ENCODE measurements around the gene CDK14. TPM values are rescaled to one million over a fixed set of nuclear protein-coding genes. Genes with fewer than 3 reads are reported as not detected.
A peak's percentile ranks its signal among the peaks of the same experiment; 100 is the strongest.

The CDK14 gene
- total RNA-seq, 1 donor: 39.1 TPM

DNA sequence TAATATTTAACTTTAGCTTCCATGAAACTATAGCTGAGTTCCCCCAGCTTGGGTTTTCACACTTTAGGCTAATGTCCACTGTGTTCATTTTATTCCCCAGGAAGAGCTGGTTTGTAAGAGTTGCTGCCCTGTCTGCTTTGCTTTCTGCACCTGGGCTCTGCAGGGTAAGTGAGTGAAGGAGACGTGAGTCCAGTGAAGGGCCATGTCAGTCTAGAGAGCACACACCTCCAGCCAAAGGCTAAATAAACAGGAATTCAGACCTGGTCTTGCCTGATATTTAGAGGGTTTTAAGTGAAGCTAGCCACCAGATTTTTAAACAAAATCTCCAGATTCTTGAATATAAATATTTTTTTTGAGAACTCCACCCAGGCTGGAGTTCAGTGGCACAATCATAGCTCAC lies 643.7 kb downstream of the CDK14 start:
- H3K4me2 ChIP-seq (ENCODE audit: insufficient read depth, low read length): peak overlapping the region; percentile 45
- no peak overlapping the region for H3K27ac ChIP-seq (ENCODE audit: low read depth, low read length)
- no peaks in the 10 kb centered on the region for H3K36me3 ChIP-seq (ENCODE audit: insufficient read depth, low read length)
- no peaks in the 10 kb centered on the region for H3K9me3 ChIP-seq (ENCODE audit: low read depth, low read length)
- no peaks in the 10 kb centered on the region for H3K27me3 ChIP-seq (ENCODE audit: insufficient read depth, low read length)
- H3K79me2 ChIP-seq (ENCODE audit: insufficient read depth, low read length): no peaks in the 10 kb centered on the region
- TF ChIP-seq, protein P1, sequence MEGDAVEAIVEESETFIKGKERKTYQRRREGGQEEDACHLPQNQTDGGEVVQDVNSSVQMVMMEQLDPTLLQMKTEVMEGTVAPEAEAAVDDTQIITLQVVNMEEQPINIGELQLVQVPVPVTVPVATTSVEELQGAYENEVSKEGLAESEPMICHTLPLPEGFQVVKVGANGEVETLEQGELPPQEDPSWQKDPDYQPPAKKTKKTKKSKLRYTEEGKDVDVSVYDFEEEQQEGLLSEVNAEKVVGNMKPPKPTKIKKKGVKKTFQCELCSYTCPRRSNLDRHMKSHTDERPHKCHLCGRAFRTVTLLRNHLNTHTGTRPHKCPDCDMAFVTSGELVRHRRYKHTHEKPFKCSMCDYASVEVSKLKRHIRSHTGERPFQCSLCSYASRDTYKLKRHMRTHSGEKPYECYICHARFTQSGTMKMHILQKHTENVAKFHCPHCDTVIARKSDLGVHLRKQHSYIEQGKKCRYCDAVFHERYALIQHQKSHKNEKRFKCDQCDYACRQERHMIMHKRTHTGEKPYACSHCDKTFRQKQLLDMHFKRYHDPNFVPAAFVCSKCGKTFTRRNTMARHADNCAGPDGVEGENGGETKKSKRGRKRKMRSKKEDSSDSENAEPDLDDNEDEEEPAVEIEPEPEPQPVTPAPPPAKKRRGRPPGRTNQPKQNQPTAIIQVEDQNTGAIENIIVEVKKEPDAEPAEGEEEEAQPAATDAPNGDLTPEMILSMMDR (IDR thresholded peaks at IDR 0.05; ENCODE audit: extremely low read depth, low read depth, low read length): no peak
- H3K4me3 ChIP-seq (ENCODE audit: insufficient read depth, low read length): no peak overlapping the region
- no peaks in the 10 kb centered on the region for H4K20me1 ChIP-seq (ENCODE audit: insufficient read depth, low read length)
- peaks cover 34% of the 10 kb centered on the region for H3K4me1 ChIP-seq (ENCODE audit: insufficient read depth, low read length)
- DNase-seq (ENCODE audit: insufficient read length, low spot score, missing footprints): no peak
- peak overlapping the region; percentile 11 for H2AFZ ChIP-seq (ENCODE audit: low read length)

DNA sequence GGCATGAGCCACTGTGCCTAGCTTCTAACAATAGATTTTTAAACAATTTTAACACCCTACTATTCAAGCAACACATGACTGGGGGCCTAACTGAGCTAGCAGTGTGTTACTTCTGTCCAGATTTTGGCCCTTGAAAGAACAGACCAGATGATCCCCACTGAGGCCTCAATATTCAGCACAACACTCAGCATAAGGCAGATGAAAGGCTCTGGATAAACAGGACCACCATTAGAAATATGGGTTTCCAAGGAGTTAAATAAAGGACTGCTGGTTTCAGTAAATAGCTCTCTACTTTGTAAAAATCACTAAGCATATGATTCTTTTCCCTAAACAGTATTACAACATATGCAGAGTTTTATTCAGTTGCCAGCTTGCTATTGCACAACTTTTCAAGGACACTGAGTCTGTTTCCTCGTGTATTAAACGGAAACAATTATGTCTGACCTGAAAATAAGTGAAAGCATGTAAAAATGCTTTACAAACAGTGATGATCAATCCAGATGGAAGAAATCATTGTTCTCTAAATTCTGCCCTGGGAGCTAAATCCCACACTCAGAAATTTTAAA lies 644.3 kb downstream of the CDK14 start:
- TF ChIP-seq, protein P1 (IDR thresholded peaks at IDR 0.05; ENCODE audit: extremely low read depth, low read depth, low read length): no peak
- peak overlapping the region; percentile 16 for H3K4me2 ChIP-seq (ENCODE audit: insufficient read depth, low read length)
- H3K4me1 ChIP-seq (ENCODE audit: insufficient read depth, low read length): peaks cover 34% of the 10 kb centered on the region
- no peak for DNase-seq (ENCODE audit: insufficient read length, low spot score, missing footprints)
- no peaks in the 10 kb centered on the region for H3K79me2 ChIP-seq (ENCODE audit: insufficient read depth, low read length)
- H4K20me1 ChIP-seq (ENCODE audit: insufficient read depth, low read length): no peaks in the 10 kb centered on the region
- H2AFZ ChIP-seq (ENCODE audit: low read length): peak overlapping the region; percentile 72
- no peak overlapping the region for H3K4me3 ChIP-seq (ENCODE audit: insufficient read depth, low read length)
- H3K27me3 ChIP-seq (ENCODE audit: insufficient read depth, low read length): no peaks in the 10 kb centered on the region
- H3K27ac ChIP-seq (ENCODE audit: low read depth, low read length): no peak overlapping the region
- H3K36me3 ChIP-seq (ENCODE audit: insufficient read depth, low read length): no peaks in the 10 kb centered on the region
- no peaks in the 10 kb centered on the region for H3K9me3 ChIP-seq (ENCODE audit: low read depth, low read length)

DNA sequence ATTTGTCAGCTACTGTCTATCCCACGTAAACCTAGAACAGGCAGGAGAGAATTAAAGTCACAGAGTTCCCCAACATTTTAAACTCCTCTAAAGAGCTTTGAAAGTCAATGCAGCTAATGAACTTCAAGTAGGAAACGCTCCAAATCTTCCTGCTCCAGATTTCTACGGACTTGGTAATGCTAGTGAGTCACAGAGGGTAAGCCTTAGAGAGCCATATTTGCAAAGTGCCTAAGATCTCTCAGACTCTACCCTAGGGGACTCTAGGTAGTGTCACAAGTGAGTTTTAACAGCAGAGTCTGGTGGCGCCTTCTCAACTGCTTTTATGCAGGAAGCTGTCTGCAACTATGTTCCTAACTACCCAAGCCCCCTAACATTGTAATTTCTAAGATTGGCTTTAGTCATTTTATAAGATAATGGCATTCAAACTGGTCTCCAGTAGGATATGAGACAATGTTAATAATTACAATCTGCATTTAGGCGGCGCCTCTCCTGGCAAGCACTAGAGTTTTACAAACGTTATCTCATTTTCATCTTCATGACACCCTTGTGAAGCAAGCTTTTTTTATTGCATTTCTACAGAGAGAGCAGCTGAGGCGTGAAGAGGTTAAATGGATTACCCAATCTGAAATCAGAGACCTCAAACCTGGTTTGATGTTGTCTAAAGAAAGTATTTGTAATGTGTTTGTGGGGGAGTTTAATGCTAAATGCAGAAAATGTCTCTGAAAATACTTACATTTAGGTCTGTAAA lies 646.1 kb downstream of the CDK14 start:
- peak; percentile 69 for DNase-seq (ENCODE audit: insufficient read length, low spot score, missing footprints)
- Histone ChIP-seq H4K20me1 (ENCODE audit: insufficient read depth, low read length) (no peaks in the 10 kb centered on the region), H3K4me2 (ENCODE audit: insufficient read depth, low read length) (no peak overlapping the region), H3K27ac (ENCODE audit: low read depth, low read length) (no peak overlapping the region), H3K27me3 (ENCODE audit: insufficient read depth, low read length) (no peaks in the 10 kb centered on the region), H3K4me3 (ENCODE audit: insufficient read depth, low read length) (no peak overlapping the region), H3K9me3 (ENCODE audit: low read depth, low read length) (no peaks in the 10 kb centered on the region), H3K36me3 (ENCODE audit: insufficient read depth, low read length) (no peaks in the 10 kb centered on the region), H2AFZ (ENCODE audit: low read length) (no peak overlapping the region), H3K4me1 (ENCODE audit: insufficient read depth, low read length) (peaks cover 34% of the 10 kb centered on the region), H3K79me2 (ENCODE audit: insufficient read depth, low read length) (no peaks in the 10 kb centered on the region)
- TF ChIP-seq, protein P1 (IDR thresholded peaks at IDR 0.05; ENCODE audit: extremely low read depth, low read depth, low read length): no peak

DNA sequence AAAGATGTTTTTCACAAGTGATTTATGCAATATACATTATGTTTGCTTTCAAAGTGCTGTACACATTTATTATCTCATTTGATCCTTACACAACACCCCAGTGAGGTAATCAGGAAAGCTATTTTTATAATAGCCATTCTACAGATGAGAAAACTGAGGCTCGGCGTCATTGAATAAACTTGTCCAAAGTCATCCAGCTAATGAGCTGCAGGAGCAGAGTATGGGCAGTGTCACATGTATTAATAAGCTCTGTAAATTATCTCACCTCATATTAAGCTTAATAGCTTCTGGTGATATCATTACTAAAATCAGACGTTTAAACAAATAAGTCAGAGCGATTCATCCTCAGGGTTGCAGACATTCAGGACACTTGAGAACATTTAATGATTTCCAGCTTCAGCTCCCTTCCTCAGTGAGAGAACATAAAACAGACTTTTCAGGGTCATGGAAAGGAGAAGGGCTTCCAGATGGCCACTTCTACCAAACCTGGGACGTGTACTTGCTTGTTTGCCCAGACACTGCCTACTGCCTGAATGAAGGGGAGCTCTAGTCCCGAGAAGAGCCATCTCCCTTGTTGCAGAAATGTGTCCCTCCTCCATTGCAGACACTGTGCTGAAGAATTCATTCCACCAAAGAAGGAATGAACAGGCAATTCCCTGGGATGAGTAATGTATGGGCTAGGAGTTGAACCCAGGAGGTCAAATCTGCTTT lies 647.6 kb downstream of the CDK14 start:
- DNase-seq (ENCODE audit: insufficient read length, low spot score, missing footprints): no peak
- H3K27ac ChIP-seq (ENCODE audit: low read depth, low read length): no peak overlapping the region
- peak overlapping the region; percentile 69 for H2AFZ ChIP-seq (ENCODE audit: low read length)
- no peaks in the 10 kb centered on the region for H3K9me3 ChIP-seq (ENCODE audit: low read depth, low read length)
- H4K20me1 ChIP-seq (ENCODE audit: insufficient read depth, low read length): no peaks in the 10 kb centered on the region
- TF ChIP-seq, protein P1 (IDR thresholded peaks at IDR 0.05; ENCODE audit: extremely low read depth, low read depth, low read length): no peak
- H3K36me3 ChIP-seq (ENCODE audit: insufficient read depth, low read length): no peaks in the 10 kb centered on the region
- no peaks in the 10 kb centered on the region for H3K27me3 ChIP-seq (ENCODE audit: insufficient read depth, low read length)
- H3K4me2 ChIP-seq (ENCODE audit: insufficient read depth, low read length): peak overlapping the region; percentile 64
- peaks cover 35% of the 10 kb centered on the region for H3K4me1 ChIP-seq (ENCODE audit: insufficient read depth, low read length)
- H3K79me2 ChIP-seq (ENCODE audit: insufficient read depth, low read length): no peaks in the 10 kb centered on the region
- H3K4me3 ChIP-seq (ENCODE audit: insufficient read depth, low read length): no peak overlapping the region
